ENCODE data around the gene ZNF879. TPM values are rescaled to one million over a fixed set of nuclear protein-coding genes. Genes with fewer than 3 reads are reported as not detected.

The ZNF879 gene
- polyA plus RNA-seq (2013, experiment 1 of 2), result 2.5 TPM
- 2.9 TPM for polyA plus RNA-seq (2013, experiment 2 of 2)

- peaks cover 15 to 35% of the 10 kb centered on the region in 2 donors for H3K36me3 ChIP-seq (replicated peaks in 1 of 2; ENCODE audit: control insufficient read depth in 2 of 2, insufficient read depth in 2 of 2, low read length in 2 of 2)
- no peak within 1 kb of the TSS for H2BK5ac ChIP-seq (ENCODE audit: low read length)
- no peak within 1 kb of the TSS for H4K8ac ChIP-seq (ENCODE audit: low read depth, low read length)
- peak within 1 kb of the TSS; percentile 99 for H2AFZ ChIP-seq (ENCODE audit: low read length)
- no peak within 1 kb of the TSS for H2BK12ac ChIP-seq (ENCODE audit: low read length)
- no peak within 1 kb of the TSS for H3K27ac ChIP-seq (replicated peaks; ENCODE audit: low read length)
- H3K9me3 ChIP-seq (replicated peaks in 1 of 2; ENCODE audit: control insufficient read depth in 2 of 2, insufficient read depth in 1 of 2, low read depth in 1 of 2, low read length in 2 of 2), result peaks cover 22 to 52% of the 10 kb centered on the region in 2 donors
- peak; percentile 89 for DNase-seq (ENCODE audit: low spot score)
- H3K14ac ChIP-seq (ENCODE audit: low read length), result no peak within 1 kb of the TSS
- peak within 1 kb of the TSS; percentile 71 to 92 for H3K4me3 ChIP-seq (ENCODE audit: low read length in 2 of 2)
- H2BK15ac ChIP-seq (ENCODE audit: low read length), result no peak within 1 kb of the TSS
- no peaks in the 10 kb centered on the region for H3K27me3 ChIP-seq (ENCODE audit: control insufficient read depth in 3 of 3, insufficient read depth in 3 of 3, low read depth in 1 of 3, low read length in 3 of 3)
- H3K18ac ChIP-seq (ENCODE audit: low read length), result peak within 1 kb of the TSS; percentile 96
- H3K79me1 ChIP-seq (ENCODE audit: low read depth, low read length), result no peaks in the 10 kb centered on the region
- no peak within 1 kb of the TSS for H4K91ac ChIP-seq (ENCODE audit: low read depth, low read length, poor library complexity)
- no peak within 1 kb of the TSS for H3K4ac ChIP-seq (ENCODE audit: low read length)
- WGBS, 2 donors (ENCODE audit: extremely low coverage in 2 of 2, insufficient read length in 2 of 2, insufficient replicate concordance in 1 of 2), result no CpG with 5 or more reads among the region's 72 CpGs
- peak within 1 kb of the TSS; percentile 91 for H3K9ac ChIP-seq (ENCODE audit: low read depth, low read length, poor library complexity)
- H2BK120ac ChIP-seq (ENCODE audit: low read depth, low read length), result no peak within 1 kb of the TSS
- no peak within 1 kb of the TSS for H3K23ac ChIP-seq (ENCODE audit: low read depth, low read length, poor library complexity)
- H3K4me2 ChIP-seq (ENCODE audit: insufficient read depth, low read length, poor library complexity, severe bottlenecking), result peak within 1 kb of the TSS; percentile 61
- no peaks in the 10 kb centered on the region for H3K4me1 ChIP-seq (ENCODE audit: control insufficient read depth in 2 of 2, insufficient read depth in 1 of 2, low read depth in 1 of 2, low read length in 2 of 2)
- H2AK5ac ChIP-seq (ENCODE audit: low read depth, low read length), result no peak within 1 kb of the TSS
These were observed at the start of gene ZNF879 for GRCh38 chr5:179023528-179024189. TSS of gene ZNF879 (plus strand) at chr5:179023804. CDS start at chr5:179025005, 1,201 bp downstream.

GRCh38 chr5:178981381-178981780 lies 42.2 kb upstream of the ZNF879 start:
- Histone ChIP-seq H3K18ac (ENCODE audit: low read length) (no peak overlapping the region), H3K27me3 (ENCODE audit: control insufficient read depth in 3 of 3, insufficient read depth in 3 of 3, low read depth in 1 of 3, low read length in 3 of 3) (no peaks in the 10 kb centered on the region), H3K36me3 (replicated peaks in 1 of 2; ENCODE audit: control insufficient read depth in 2 of 2, insufficient read depth in 2 of 2, low read length in 2 of 2) (no peaks in the 10 kb centered on the region), H3K79me1 (ENCODE audit: low read depth, low read length) (no peaks in the 10 kb centered on the region), H3K9ac (ENCODE audit: low read depth, low read length, poor library complexity) (no peak overlapping the region), H3K4me1 (ENCODE audit: control insufficient read depth in 2 of 2, insufficient read depth in 1 of 2, low read depth in 1 of 2, low read length in 2 of 2) (no peaks in the 10 kb centered on the region), H2BK15ac (ENCODE audit: low read length) (no peak overlapping the region), H3K27ac (replicated peaks; ENCODE audit: low read length) (no peak overlapping the region), H2BK12ac (ENCODE audit: low read length) (no peak overlapping the region), H3K9me3 (replicated peaks in 1 of 2; ENCODE audit: control insufficient read depth in 2 of 2, insufficient read depth in 1 of 2, low read depth in 1 of 2, low read length in 2 of 2) (peaks cover 53 to 63% of the 10 kb centered on the region in 2 donors), H3K23ac (ENCODE audit: low read depth, low read length, poor library complexity) (no peak overlapping the region), H3K14ac (ENCODE audit: low read length) (no peak overlapping the region), H2AFZ (ENCODE audit: low read length) (no peak overlapping the region), H3K4me2 (ENCODE audit: insufficient read depth, low read length, poor library complexity, severe bottlenecking) (no peak overlapping the region), H2AK5ac (ENCODE audit: low read depth, low read length) (no peak overlapping the region), H3K4ac (ENCODE audit: low read length) (no peak overlapping the region), H3K4me3 (ENCODE audit: low read length in 2 of 2) (peak overlapping the region in 1 of 2 donors; percentile 57), H2BK5ac (ENCODE audit: low read length) (no peak overlapping the region), H4K91ac (ENCODE audit: low read depth, low read length, poor library complexity) (no peak overlapping the region), H4K8ac (ENCODE audit: low read depth, low read length) (no peak overlapping the region), H2BK120ac (ENCODE audit: low read depth, low read length) (no peak overlapping the region)
- DNase-seq (ENCODE audit: low spot score), result no peak
- no CpG with 5 or more reads among the region's 15 CpGs for WGBS, 2 donors (ENCODE audit: extremely low coverage in 2 of 2, insufficient read length in 2 of 2, insufficient replicate concordance in 1 of 2)

GRCh38 chr5:178982941-178983340 lies 40.7 kb upstream of the ZNF879 start:
- H4K8ac ChIP-seq (ENCODE audit: low read depth, low read length), result no peak overlapping the region
- H3K27ac ChIP-seq (replicated peaks; ENCODE audit: low read length), result no peak overlapping the region
- peaks cover 59% of the 10 kb centered on the region in 2 donors for H3K9me3 ChIP-seq (replicated peaks in 1 of 2; ENCODE audit: control insufficient read depth in 2 of 2, insufficient read depth in 1 of 2, low read depth in 1 of 2, low read length in 2 of 2)
- H3K4me3 ChIP-seq (ENCODE audit: low read length in 2 of 2), result peak overlapping the region in 1 of 2 donors; percentile 3
- no peak overlapping the region for H2BK15ac ChIP-seq (ENCODE audit: low read length)
- H3K36me3 ChIP-seq (replicated peaks in 1 of 2; ENCODE audit: control insufficient read depth in 2 of 2, insufficient read depth in 2 of 2, low read length in 2 of 2), result no peaks in the 10 kb centered on the region
- no peak overlapping the region for H3K4me2 ChIP-seq (ENCODE audit: insufficient read depth, low read length, poor library complexity, severe bottlenecking)
- no peak overlapping the region for H2AK5ac ChIP-seq (ENCODE audit: low read depth, low read length)
- no peaks in the 10 kb centered on the region for H3K27me3 ChIP-seq (ENCODE audit: control insufficient read depth in 3 of 3, insufficient read depth in 3 of 3, low read depth in 1 of 3, low read length in 3 of 3)
- H3K4me1 ChIP-seq (ENCODE audit: control insufficient read depth in 2 of 2, insufficient read depth in 1 of 2, low read depth in 1 of 2, low read length in 2 of 2), result no peaks in the 10 kb centered on the region
- no peak overlapping the region for H2BK5ac ChIP-seq (ENCODE audit: low read length)
- H3K14ac ChIP-seq (ENCODE audit: low read length), result no peak overlapping the region
- no peak overlapping the region for H3K23ac ChIP-seq (ENCODE audit: low read depth, low read length, poor library complexity)
- no peak overlapping the region for H2BK12ac ChIP-seq (ENCODE audit: low read length)
- H2BK120ac ChIP-seq (ENCODE audit: low read depth, low read length), result no peak overlapping the region
- no peak overlapping the region for H4K91ac ChIP-seq (ENCODE audit: low read depth, low read length, poor library complexity)
- H3K18ac ChIP-seq (ENCODE audit: low read length), result peak overlapping the region; percentile 28
- no peak overlapping the region for H3K4ac ChIP-seq (ENCODE audit: low read length)
- no peak overlapping the region for H2AFZ ChIP-seq (ENCODE audit: low read length)
- no peak for DNase-seq (ENCODE audit: low spot score)
- WGBS, 2 donors (ENCODE audit: extremely low coverage in 2 of 2, insufficient read length in 2 of 2, insufficient replicate concordance in 1 of 2), result no CpG with 5 or more reads among the region's 17 CpGs
- no peak overlapping the region for H3K9ac ChIP-seq (ENCODE audit: low read depth, low read length, poor library complexity)
- no peaks in the 10 kb centered on the region for H3K79me1 ChIP-seq (ENCODE audit: low read depth, low read length)

- no peak overlapping the region for H2BK5ac ChIP-seq (ENCODE audit: low read length)
- WGBS, 2 donors (ENCODE audit: extremely low coverage in 2 of 2, insufficient read length in 2 of 2, insufficient replicate concordance in 1 of 2), result no CpG with 5 or more reads among the region's 10 CpGs
- H3K27me3 ChIP-seq (ENCODE audit: control insufficient read depth in 3 of 3, insufficient read depth in 3 of 3, low read depth in 1 of 3, low read length in 3 of 3), result no peaks in the 10 kb centered on the region
- no peak for DNase-seq (ENCODE audit: low spot score)
- no peak overlapping the region for H2AFZ ChIP-seq (ENCODE audit: low read length)
- H4K8ac ChIP-seq (ENCODE audit: low read depth, low read length), result no peak overlapping the region
- no peak overlapping the region for H2BK15ac ChIP-seq (ENCODE audit: low read length)
- H3K36me3 ChIP-seq (replicated peaks in 1 of 2; ENCODE audit: control insufficient read depth in 2 of 2, insufficient read depth in 2 of 2, low read length in 2 of 2), result no peaks in the 10 kb centered on the region
- peaks cover 57 to 62% of the 10 kb centered on the region in 2 donors for H3K9me3 ChIP-seq (replicated peaks in 1 of 2; ENCODE audit: control insufficient read depth in 2 of 2, insufficient read depth in 1 of 2, low read depth in 1 of 2, low read length in 2 of 2)
- H3K4me1 ChIP-seq (ENCODE audit: control insufficient read depth in 2 of 2, insufficient read depth in 1 of 2, low read depth in 1 of 2, low read length in 2 of 2), result no peaks in the 10 kb centered on the region
- H3K4me3 ChIP-seq (ENCODE audit: low read length in 2 of 2), result peak overlapping the region in 1 of 2 donors; percentile 42
- H2BK12ac ChIP-seq (ENCODE audit: low read length), result no peak overlapping the region
- H3K14ac ChIP-seq (ENCODE audit: low read length), result no peak overlapping the region
- no peak overlapping the region for H3K18ac ChIP-seq (ENCODE audit: low read length)
- H2AK5ac ChIP-seq (ENCODE audit: low read depth, low read length), result no peak overlapping the region
- H2BK120ac ChIP-seq (ENCODE audit: low read depth, low read length), result no peak overlapping the region
- no peaks in the 10 kb centered on the region for H3K79me1 ChIP-seq (ENCODE audit: low read depth, low read length)
- H3K9ac ChIP-seq (ENCODE audit: low read depth, low read length, poor library complexity), result no peak overlapping the region
- H3K4me2 ChIP-seq (ENCODE audit: insufficient read depth, low read length, poor library complexity, severe bottlenecking), result no peak overlapping the region
- no peak overlapping the region for H3K23ac ChIP-seq (ENCODE audit: low read depth, low read length, poor library complexity)
- H3K27ac ChIP-seq (replicated peaks; ENCODE audit: low read length), result no peak overlapping the region
- H3K4ac ChIP-seq (ENCODE audit: low read length), result no peak overlapping the region
- no peak overlapping the region for H4K91ac ChIP-seq (ENCODE audit: low read depth, low read length, poor library complexity)
These were observed 39.9 kb upstream of the ZNF879 start for GRCh38 chr5:178983728-178984127.
